Thyroid gland (tissue), 4 donors: ENCODE results near the gene PEA15. TPM values are rescaled to one million over a fixed set of nuclear protein-coding genes. Genes with fewer than 3 reads are reported as not detected.

Experiments used
- DNase-seq, 2 donors: peaks; one replicate each; pipeline ENCODE4 v3.0.0-alpha.2; 2019
- H3K27ac ChIP-seq, 3 donors: fragments of 200-600 bp; sonication (generic); 1 replicate in 2 of 3; 2 replicates in 1 of 3; pipeline ENCODE4 v1.5.1; 2016 to 2019; ENCODE audit warnings: mild to moderate bottlenecking in 1 of 3, moderate library complexity in 1 of 3
- H3K27me3 ChIP-seq: fragments of 200-600 bp; sonication (generic); one replicate; pipeline ENCODE4 v1.5.1; 2019
- H3K36me3 ChIP-seq, 2 donors: fragments of 200-600 bp; sonication (generic); one replicate each; pipeline ENCODE4 v1.5.1; 2016 to 2019
- H3K4me1 ChIP-seq, 2 donors: fragments of 200-600 bp; sonication (generic); one replicate each; pipeline ENCODE4 v1.5.1; 2017 to 2019
- H3K4me3 ChIP-seq, 3 donors: fragments of 200-600 bp; sonication (generic); replicated peaks in 1 of 3; 1 replicate in 2 of 3; 2 replicates in 1 of 3; pipeline ENCODE4 v1.5.1; 2016; ENCODE audit warnings: mild to moderate bottlenecking in 1 of 3
- H3K9me3 ChIP-seq: fragments of 200-600 bp; sonication (generic); one replicate; pipeline ENCODE4 v1.5.1; 2017
- POLR2A ChIP-seq, 2 donors: fragments of 450-650 bp; IDR thresholded peaks; one replicate each; pipeline ENCODE4 v1.6.1; 2017; ENCODE audit warnings: antibody characterized with exemption in 2 of 2, mild to moderate bottlenecking in 2 of 2, moderate library complexity in 1 of 2
- WGBS, 2 donors: methylation state at CpG; one replicate each; pipeline ENCODE4 v1.1.5; 2017; 5-methylcytosine and 5-hydroxymethylcytosine counted together
- intact Hi-C: fragments of 100-400 bp; cut with DNase I; formaldehyde crosslinking; loops from one replicate; pipeline ENCODE4 v1.15.1; 2023
- total RNA-seq, 4 donors: library from RNA; depleted of rRNA; stranded (reverse); fragments of >200 nt; gene quantifications; one replicate each; pipeline ENCODE4 v1.2.3, GENCODE V29; 2016
- TF ChIP-seq, protein P1 (sequence below), 6 experiments: fragments of 200-600 bp in 3 of 6; fragments of 450-650 bp in 3 of 6; sonication (generic) in 3 of 6; IDR thresholded peaks; one replicate each; pipeline ENCODE4 v1.5.1; 2016 to 2019; ENCODE audit warnings: antibody characterized with exemption in 6 of 6, mild to moderate bottlenecking in 2 of 6, inconsistent platforms in 1 of 6, moderate library complexity in 1 of 6

The PEA15 gene
- total RNA-seq, 4 donors from 2014 or later, result 47.9 to 68.5 (median 50.2) TPM

DNA sequence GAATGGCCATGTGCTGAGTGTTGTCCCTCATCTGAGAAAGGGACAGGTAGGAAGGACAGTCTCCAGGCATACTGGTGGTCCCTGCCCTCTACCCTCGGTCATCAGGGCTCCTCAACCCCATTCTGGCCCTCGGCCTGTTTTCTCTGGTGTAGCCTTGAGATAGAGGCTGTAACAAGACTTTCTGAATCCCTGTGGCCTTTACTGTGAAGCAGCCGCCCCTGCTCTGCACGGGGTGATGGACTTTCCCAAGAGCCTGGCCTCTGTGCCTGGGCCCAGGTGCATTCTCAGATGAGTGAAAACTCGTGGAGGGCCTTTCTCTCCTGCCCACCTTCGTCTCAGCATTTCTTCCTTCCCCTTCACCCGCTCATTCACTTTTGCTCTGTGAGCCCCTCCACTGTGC is 17.8 kb upstream of the PEA15 start:
- Histone ChIP-seq H3K27ac (no peak overlapping the region), H3K4me1 (no peaks in the 10 kb centered on the region), H3K4me3 (no peak overlapping the region), H3K27me3 (no peaks in the 10 kb centered on the region), H3K36me3 (no peaks in the 10 kb centered on the region), H3K9me3 (no peaks in the 10 kb centered on the region)
- 83 to 88% methylated on average over 7 of the region's 7 CpGs for WGBS, 2 donors
- intact Hi-C loops, result no loop called here
- no peak for DNase-seq
- no peak for TF ChIP-seq POLR2A (IDR thresholded peaks at IDR 0.05)
- TF ChIP-seq, protein P1, sequence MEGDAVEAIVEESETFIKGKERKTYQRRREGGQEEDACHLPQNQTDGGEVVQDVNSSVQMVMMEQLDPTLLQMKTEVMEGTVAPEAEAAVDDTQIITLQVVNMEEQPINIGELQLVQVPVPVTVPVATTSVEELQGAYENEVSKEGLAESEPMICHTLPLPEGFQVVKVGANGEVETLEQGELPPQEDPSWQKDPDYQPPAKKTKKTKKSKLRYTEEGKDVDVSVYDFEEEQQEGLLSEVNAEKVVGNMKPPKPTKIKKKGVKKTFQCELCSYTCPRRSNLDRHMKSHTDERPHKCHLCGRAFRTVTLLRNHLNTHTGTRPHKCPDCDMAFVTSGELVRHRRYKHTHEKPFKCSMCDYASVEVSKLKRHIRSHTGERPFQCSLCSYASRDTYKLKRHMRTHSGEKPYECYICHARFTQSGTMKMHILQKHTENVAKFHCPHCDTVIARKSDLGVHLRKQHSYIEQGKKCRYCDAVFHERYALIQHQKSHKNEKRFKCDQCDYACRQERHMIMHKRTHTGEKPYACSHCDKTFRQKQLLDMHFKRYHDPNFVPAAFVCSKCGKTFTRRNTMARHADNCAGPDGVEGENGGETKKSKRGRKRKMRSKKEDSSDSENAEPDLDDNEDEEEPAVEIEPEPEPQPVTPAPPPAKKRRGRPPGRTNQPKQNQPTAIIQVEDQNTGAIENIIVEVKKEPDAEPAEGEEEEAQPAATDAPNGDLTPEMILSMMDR (IDR thresholded peaks at IDR 0.05), result no peak

- intact Hi-C loops, result no loop called here
- Histone ChIP-seq H3K4me1 (peaks cover 0 to 2% of the 10 kb centered on the region in 2 donors), H3K4me3 (no peak overlapping the region), H3K36me3 (no peaks in the 10 kb centered on the region), H3K9me3 (no peaks in the 10 kb centered on the region), H3K27me3 (no peaks in the 10 kb centered on the region), H3K27ac (no peak overlapping the region)
- TF ChIP-seq, protein P1 (IDR thresholded peaks at IDR 0.05), result no peak
- TF ChIP-seq POLR2A (IDR thresholded peaks at IDR 0.05), result no peak
- WGBS, 2 donors, result 73 to 77% methylated on average over 7 of the region's 7 CpGs
- no peak for DNase-seq
Measured at GRCh38 chr1:160188341-160188740, 16.8 kb upstream of the PEA15 start.

DNA sequence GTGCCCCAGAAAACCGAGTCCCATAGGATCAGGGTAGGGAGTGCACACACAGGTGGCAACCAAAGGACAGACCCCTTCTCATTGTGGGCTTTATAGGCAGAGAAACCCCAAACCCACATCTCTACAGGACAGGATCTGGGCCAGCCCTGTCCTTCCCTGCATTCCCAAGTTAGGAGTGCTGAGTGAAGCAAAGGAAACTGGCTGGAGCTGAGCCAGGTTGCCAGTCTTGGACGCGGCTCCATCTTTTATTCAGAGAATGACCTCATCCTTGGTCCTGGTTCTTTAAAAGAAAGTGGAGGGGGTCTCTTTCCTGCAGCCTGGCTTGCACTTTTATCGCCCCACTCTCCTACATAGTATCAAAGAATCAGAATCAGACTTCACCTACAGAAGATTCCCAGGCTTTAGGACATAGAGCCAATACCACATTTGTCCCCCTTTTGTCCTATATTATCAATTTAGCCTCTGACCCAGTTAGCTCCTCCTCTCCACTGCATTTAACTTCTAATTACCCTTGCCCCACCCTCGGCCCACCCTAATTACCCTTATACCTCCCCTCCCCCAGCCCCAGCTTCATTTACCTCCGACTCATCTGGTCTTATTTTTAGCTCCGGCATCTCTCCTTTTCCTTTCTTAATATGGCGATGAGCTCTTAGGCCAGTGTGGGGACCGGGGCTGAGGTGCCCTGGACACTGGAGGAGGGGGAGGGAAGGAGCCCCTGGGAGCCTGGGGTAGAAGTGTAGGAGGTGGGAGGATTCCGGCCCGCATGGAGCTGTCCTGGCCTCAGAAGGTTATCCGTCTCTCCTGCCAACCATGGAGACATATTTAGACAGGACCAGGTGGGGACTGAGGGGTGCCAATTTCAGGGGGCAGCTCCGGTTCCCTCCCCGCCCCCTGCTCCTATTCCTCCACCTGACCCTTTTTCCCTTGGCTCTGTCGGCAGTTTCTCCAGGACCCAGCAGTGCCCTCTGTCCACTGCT is 15.2 kb upstream of the PEA15 start, which contains the start of gene CASQ1:
CASQ1 (plus strand) TSS at position 927 of the 977 bp plus-strand sequence. CDS start 177 bp downstream, outside the sequence.
- Histone ChIP-seq H3K4me1 (peaks cover 0 to 4% of the 10 kb centered on the region in 2 donors), H3K9me3 (no peaks in the 10 kb centered on the region), H3K27me3 (no peaks in the 10 kb centered on the region), H3K36me3 (no peaks in the 10 kb centered on the region), H3K4me3 (no peak within 1 kb of the TSS), H3K27ac (no peak within 1 kb of the TSS)
- peak; percentile 47 to 53 for DNase-seq
- WGBS, 2 donors, result 68 to 70% methylated on average over 15 of the region's 15 CpGs
- TF ChIP-seq POLR2A (IDR thresholded peaks at IDR 0.05), result no peak
- TF ChIP-seq, protein P1 (IDR thresholded peaks at IDR 0.05), result no peak
- intact Hi-C loops, result loop anchor here (5.0 kb wide), 3 partner anchors 62 to 102 kb away; no protein-coding TSS in a partner anchor

- no peaks in the 10 kb centered on the region for H3K9me3 ChIP-seq
- no peaks in the 10 kb centered on the region for H3K36me3 ChIP-seq
- TF ChIP-seq, protein P1 (IDR thresholded peaks at IDR 0.05), result no peak
- no peak for TF ChIP-seq POLR2A (IDR thresholded peaks at IDR 0.05)
- H3K4me3 ChIP-seq, result no peak overlapping the region
- intact Hi-C loops, result loop anchor here (5.0 kb wide), 3 partner anchors 61 to 101 kb away; no protein-coding TSS in a partner anchor
- H3K27ac ChIP-seq, result no peak overlapping the region
- 64 to 93% methylated on average over 3 of the region's 3 CpGs for WGBS, 2 donors
- DNase-seq, result no peak
- peaks cover 0 to 4% of the 10 kb centered on the region in 2 donors for H3K4me1 ChIP-seq
- no peaks in the 10 kb centered on the region for H3K27me3 ChIP-seq
Measured at GRCh38 chr1:160191756-160192155, 13.4 kb upstream of the PEA15 start.

DNA sequence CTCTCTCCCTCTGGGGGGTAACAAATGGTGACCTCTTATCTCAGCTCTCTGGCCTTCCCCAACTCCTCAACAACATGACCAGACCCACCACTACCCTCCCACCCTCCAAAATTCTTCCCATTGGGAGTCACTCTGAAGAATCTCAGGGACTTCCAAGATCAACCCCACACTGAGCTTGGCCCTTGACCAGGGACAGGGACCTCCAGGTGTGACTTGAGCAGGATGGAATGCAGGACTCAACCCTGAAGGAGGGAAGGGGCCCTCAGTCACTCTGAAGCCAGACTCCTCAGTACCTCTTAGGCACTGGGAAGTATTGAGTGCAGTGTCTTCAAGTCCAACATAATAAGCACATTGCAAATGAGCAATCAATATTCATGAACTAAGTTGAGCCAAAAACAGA is 12.9 kb upstream of the PEA15 start:
- Histone ChIP-seq H3K27ac (no peak overlapping the region), H3K36me3 (no peaks in the 10 kb centered on the region), H3K9me3 (no peaks in the 10 kb centered on the region), H3K27me3 (no peaks in the 10 kb centered on the region), H3K4me1 (peaks cover 0 to 4% of the 10 kb centered on the region in 2 donors), H3K4me3 (no peak overlapping the region)
- intact Hi-C loops, result loop anchor here (5.0 kb wide), 3 partner anchors 60 to 100 kb away; no protein-coding TSS in a partner anchor
- DNase-seq, result no peak
- TF ChIP-seq, protein P1 (IDR thresholded peaks at IDR 0.05), result no peak
- no peak for TF ChIP-seq POLR2A (IDR thresholded peaks at IDR 0.05)
